ENCODE data around the gene ARIH2.

DNA sequence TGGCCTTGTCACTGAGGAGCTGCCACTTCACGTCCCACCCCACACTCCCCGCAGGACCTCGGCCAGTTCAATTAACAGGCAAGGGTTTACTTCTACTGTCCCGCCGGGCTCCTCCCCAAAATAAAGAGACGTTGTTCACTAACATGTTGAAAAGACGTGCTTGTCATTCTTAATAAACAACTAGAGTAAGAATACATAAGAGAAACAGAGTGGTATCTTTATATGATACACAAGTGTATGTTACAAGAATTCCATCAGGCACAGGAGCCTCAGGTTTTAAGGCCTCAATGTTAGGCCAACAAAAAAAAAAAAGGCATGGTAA, 110.9 kb downstream of the ARIH2 start:
- TF ChIP-seq GATA3 (IDR thresholded peaks at IDR 0.05; ENCODE audit: low read depth, low read length) (no peak), GATA2 (IDR thresholded peaks at IDR 0.05; ENCODE audit: low read depth, low read length) (no peak)
